Neural progenitor cell (in vitro differentiated cells): Measurements from ENCODE around the gene GPR137B.

Experiments
- CTCF ChIP-seq: fragments of 200-600 bp; sonication (generic); IDR thresholded peaks from 2 replicates; pipeline ENCODE4 v1.5.1; 2017; ENCODE audit warnings: antibody characterized with exemption, mild to moderate bottlenecking
- EZH2phosphoT487 ChIP-seq: fragments of 200-600 bp; sonication (generic); IDR thresholded peaks from 2 replicates; pipeline ENCODE4 v1.6.1; 2017; ENCODE audit warnings: antibody characterized with exemption

GRCh38 chr1:236160540-236161127 lies 18.3 kb downstream of the GPR137B start:
- no peak for TF ChIP-seq EZH2phosphoT487
- TF ChIP-seq CTCF = no peak
